ENCODE data around the gene HOXB9.

The HOXB9 gene

GRCh38 chr17:48596000-48596734 lies 30.0 kb downstream of the HOXB9 start:
- DNase-seq (ENCODE audit: low spot score) = no peak

- DNase-seq (ENCODE audit: low spot score) = no peak
Observed at GRCh38 chr17:48595278-48595999, 30.7 kb downstream of the HOXB9 start.

- DNase-seq (ENCODE audit: low spot score) = no peak
Observed at GRCh38 chr17:48594538-48595277, 31.4 kb downstream of the HOXB9 start.

- peak; percentile 83 for DNase-seq (ENCODE audit: low spot score)
Observed at GRCh38 chr17:48593840-48594537, 32.2 kb downstream of the HOXB9 start.

GRCh38 chr17:48593126-48593829 lies 32.9 kb downstream of the HOXB9 start, which contains the start of gene HOXB5:
Gene HOXB5, minus strand, starts transcription at chr17:48593779. Its CDS starts 97 bp downstream, at chr17:48593682.
- DNase-seq (ENCODE audit: low spot score) = no peak

GRCh38 chr17:48592577-48592976 lies 33.6 kb downstream of the HOXB9 start:
- no peak for DNase-seq (ENCODE audit: low spot score)

GRCh38 chr17:48592057-48592514 lies 34.1 kb downstream of the HOXB9 start:
- no peak for DNase-seq (ENCODE audit: low spot score)

GRCh38 chr17:48591255-48592056 lies 34.7 kb downstream of the HOXB9 start:
- no peak for DNase-seq (ENCODE audit: low spot score)

GRCh38 chr17:48590607-48591161 lies 35.5 kb downstream of the HOXB9 start:
- no peak for DNase-seq (ENCODE audit: low spot score)

GRCh38 chr17:48589831-48590606 lies 36.1 kb downstream of the HOXB9 start, which contains the start of gene HOXB3:
Gene HOXB3, minus strand, starts transcription at chr17:48590241. Its CDS starts 37,767 bp downstream, at chr17:48552474.
- DNase-seq (ENCODE audit: low spot score) = no peak

- DNase-seq (ENCODE audit: low spot score) = no peak
Observed at GRCh38 chr17:48589060-48589830, 36.9 kb downstream of the HOXB9 start.

GRCh38 chr17:48588528-48588927 lies 37.6 kb downstream of the HOXB9 start:
- no peak for DNase-seq (ENCODE audit: low spot score)

GRCh38 chr17:48588074-48588415 lies 38.1 kb downstream of the HOXB9 start:
- no peak for DNase-seq (ENCODE audit: low spot score)

GRCh38 chr17:48587276-48588073 lies 38.7 kb downstream of the HOXB9 start:
- no peak for DNase-seq (ENCODE audit: low spot score)

- no peak for DNase-seq (ENCODE audit: low spot score)
Observed at GRCh38 chr17:48586355-48587258, 39.6 kb downstream of the HOXB9 start.

GRCh38 chr17:48584223-48584741 lies 41.9 kb downstream of the HOXB9 start:
- no peak for DNase-seq (ENCODE audit: low spot score)
